K562 (cell line): ENCODE measurements around the gene YARS1.

Experiments
- BCOR ChIP-seq: fragments of 450-650 bp; IDR thresholded peaks from 2 replicates; pipeline ENCODE4 v1.6.1; 2016
- BRF1 ChIP-seq: IDR thresholded peaks from 3 replicates; pipeline ENCODE4 v1.6.1; 2011; ENCODE audit warnings: borderline replicate concordance, mild to moderate bottlenecking; ENCODE audit not compliant: insufficient read length; ENCODE audit errors: extremely low read depth
- ELK1 ChIP-seq: sonication (generic); formaldehyde crosslinking; IDR thresholded peaks from 2 replicates; pipeline ENCODE4 v1.8.1; 2022; ENCODE audit warnings: missing genetic modification reagents
- EP300 ChIP-seq: IDR thresholded peaks from 2 replicates; pipeline ENCODE4 v1.6.1; 2012; ENCODE audit warnings: low read length, improper control_type of control experiment
- FOXP1 ChIP-seq: sonication (generic); formaldehyde crosslinking; IDR thresholded peaks from 2 replicates; pipeline ENCODE4 v1.8.0; 2022; ENCODE audit warnings: mild to moderate bottlenecking, missing genetic modification reagents
- GABPB2 ChIP-seq: fragments of 250-450 bp; sonication (Bioruptor Pico); conservative IDR thresholded peaks from 2 replicates; pipeline ENCODE4 v1.5.1; 2021; ENCODE audit warnings: mild to moderate bottlenecking
- MCM7 ChIP-seq, 2 experiments: fragments of 450-650 bp; IDR thresholded peaks; 2 replicates each; pipeline ENCODE4 v1.6.1; 2016 to 2018
- NRF1 ChIP-seq, 2 experiments: fragments of 450-650 bp; IDR thresholded peaks in 1 of 2; conservative IDR thresholded peaks in 1 of 2; 2 replicates each; pipeline ENCODE4 v1.6.1; 2014; ENCODE audit warnings: mild to moderate bottlenecking in 2 of 2
- PCBP2 ChIP-seq: fragments of 200-400 bp; formaldehyde crosslinking; IDR thresholded peaks from 2 replicates; pipeline ENCODE4 v1.6.1; 2018; ENCODE audit warnings: low read length, low read depth, mild to moderate bottlenecking, moderate library complexity; ENCODE audit not compliant: poor library complexity, severe bottlenecking
- SPI1 ChIP-seq: IDR thresholded peaks from 2 replicates; pipeline ENCODE4 v1.6.1; 2011; ENCODE audit warnings: low read depth, low read length, control low read depth, borderline replicate concordance
- SREBF2 ChIP-seq: sonication (generic); formaldehyde crosslinking; IDR thresholded peaks from 2 replicates; pipeline ENCODE4 v1.4.0; 2020; ENCODE audit warnings: mild to moderate bottlenecking, missing genetic modification reagents
- STAT5B ChIP-seq: fragments of 250-450 bp; sonication (Bioruptor Pico); IDR thresholded peaks from 2 replicates; pipeline ENCODE4 v1.8.0; 2021; ENCODE audit warnings: mild to moderate bottlenecking, inconsistent platforms
- ZNF133 ChIP-seq: fragments of 250-450 bp; sonication (Bioruptor Pico); IDR thresholded peaks from 2 replicates; pipeline ENCODE4 v1.4.0; 2020; ENCODE audit warnings: mild to moderate bottlenecking

- TF ChIP-seq FOXP1 (CRISPR knock-in tag) (no peak), BRF1 (no peak), STAT5B (CRISPR knock-in tag) (no peak), ZNF133 (CRISPR knock-in tag) (no peak), SREBF2 (CRISPR knock-in tag) (no peak), GABPB2 (no peak), NRF1 (conservative IDR thresholded peaks at IDR 0.05 in 1 of 2, IDR thresholded peaks at IDR 0.05 in 1 of 2) (no peak), EP300 (no peak), BCOR (no peak), SPI1 (no peak), ELK1 (CRISPR knock-in tag) (no peak), PCBP2 (no peak), MCM7 (IDR thresholded peaks at IDR 0.05) (no peak)
These were observed 83.4 kb downstream of the YARS1 start for GRCh38 chr1:32733582-32734321.
